ENCODE data around the gene NEU2.

The NEU2 gene

GRCh38 chr2:233036162-233036838 is 3.8 kb downstream of the NEU2 start:
- Histone ChIP-seq H3K4me1 (ENCODE audit: insufficient read depth, low read length) (no peaks in the 10 kb centered on the region), H3K9ac (ENCODE audit: low read depth, low read length) (no peak overlapping the region), H3K36me3 (ENCODE audit: insufficient read depth, low read length) (no peaks in the 10 kb centered on the region), H3K9me3 (ENCODE audit: control insufficient read depth, insufficient read depth, low read length) (no peaks in the 10 kb centered on the region)

- Histone ChIP-seq H3K9ac (ENCODE audit: low read depth, low read length) (no peak overlapping the region), H3K9me3 (ENCODE audit: control insufficient read depth, insufficient read depth, low read length) (no peaks in the 10 kb centered on the region), H3K36me3 (ENCODE audit: insufficient read depth, low read length) (no peaks in the 10 kb centered on the region), H3K4me1 (ENCODE audit: insufficient read depth, low read length) (no peaks in the 10 kb centered on the region)
Measured at GRCh38 chr2:233037078-233037477, 4.6 kb downstream of the NEU2 start.

GRCh38 chr2:233039212-233039845 is 6.9 kb downstream of the NEU2 start:
- Histone ChIP-seq H3K4me1 (ENCODE audit: insufficient read depth, low read length) (no peaks in the 10 kb centered on the region), H3K9ac (ENCODE audit: low read depth, low read length) (no peak overlapping the region), H3K9me3 (ENCODE audit: control insufficient read depth, insufficient read depth, low read length) (no peaks in the 10 kb centered on the region), H3K36me3 (ENCODE audit: insufficient read depth, low read length) (no peaks in the 10 kb centered on the region)

- H3K36me3 ChIP-seq (ENCODE audit: insufficient read depth, low read length): no peaks in the 10 kb centered on the region
- H3K9ac ChIP-seq (ENCODE audit: low read depth, low read length): no peak overlapping the region
- H3K4me1 ChIP-seq (ENCODE audit: insufficient read depth, low read length): no peaks in the 10 kb centered on the region
- no peaks in the 10 kb centered on the region for H3K9me3 ChIP-seq (ENCODE audit: control insufficient read depth, insufficient read depth, low read length)
Measured at GRCh38 chr2:233039846-233040530, 7.5 kb downstream of the NEU2 start.

GRCh38 chr2:233040571-233040970 is 8.1 kb downstream of the NEU2 start:
- H3K4me1 ChIP-seq (ENCODE audit: insufficient read depth, low read length): no peaks in the 10 kb centered on the region
- H3K36me3 ChIP-seq (ENCODE audit: insufficient read depth, low read length): no peaks in the 10 kb centered on the region
- H3K9me3 ChIP-seq (ENCODE audit: control insufficient read depth, insufficient read depth, low read length): no peaks in the 10 kb centered on the region
- no peak overlapping the region for H3K9ac ChIP-seq (ENCODE audit: low read depth, low read length)

GRCh38 chr2:233041722-233042323 is 9.4 kb downstream of the NEU2 start:
- no peaks in the 10 kb centered on the region for H3K9me3 ChIP-seq (ENCODE audit: control insufficient read depth, insufficient read depth, low read length)
- no peaks in the 10 kb centered on the region for H3K36me3 ChIP-seq (ENCODE audit: insufficient read depth, low read length)
- no peak overlapping the region for H3K9ac ChIP-seq (ENCODE audit: low read depth, low read length)
- no peaks in the 10 kb centered on the region for H3K4me1 ChIP-seq (ENCODE audit: insufficient read depth, low read length)

GRCh38 chr2:233042549-233042948 is 10.1 kb downstream of the NEU2 start:
- H3K9ac ChIP-seq (ENCODE audit: low read depth, low read length): no peak overlapping the region
- H3K9me3 ChIP-seq (ENCODE audit: control insufficient read depth, insufficient read depth, low read length): no peaks in the 10 kb centered on the region
- H3K36me3 ChIP-seq (ENCODE audit: insufficient read depth, low read length): no peaks in the 10 kb centered on the region
- H3K4me1 ChIP-seq (ENCODE audit: insufficient read depth, low read length): no peaks in the 10 kb centered on the region

GRCh38 chr2:233044974-233045605 is 12.6 kb downstream of the NEU2 start:
- Histone ChIP-seq H3K9ac (ENCODE audit: low read depth, low read length) (no peak overlapping the region), H3K36me3 (ENCODE audit: insufficient read depth, low read length) (no peaks in the 10 kb centered on the region), H3K9me3 (ENCODE audit: control insufficient read depth, insufficient read depth, low read length) (no peaks in the 10 kb centered on the region), H3K4me1 (ENCODE audit: insufficient read depth, low read length) (peaks cover 4% of the 10 kb centered on the region)

GRCh38 chr2:233047206-233047605 is 14.7 kb downstream of the NEU2 start:
- no peaks in the 10 kb centered on the region for H3K9me3 ChIP-seq (ENCODE audit: control insufficient read depth, insufficient read depth, low read length)
- no peak overlapping the region for H3K9ac ChIP-seq (ENCODE audit: low read depth, low read length)
- H3K4me1 ChIP-seq (ENCODE audit: insufficient read depth, low read length): peaks cover 13% of the 10 kb centered on the region
- no peaks in the 10 kb centered on the region for H3K36me3 ChIP-seq (ENCODE audit: insufficient read depth, low read length)

- Histone ChIP-seq H3K9me3 (ENCODE audit: control insufficient read depth, insufficient read depth, low read length) (no peaks in the 10 kb centered on the region), H3K36me3 (ENCODE audit: insufficient read depth, low read length) (no peaks in the 10 kb centered on the region), H3K4me1 (ENCODE audit: insufficient read depth, low read length) (peaks cover 13% of the 10 kb centered on the region), H3K9ac (ENCODE audit: low read depth, low read length) (no peak overlapping the region)
Measured at GRCh38 chr2:233047667-233048066, 15.2 kb downstream of the NEU2 start.

GRCh38 chr2:233048569-233049193 is 16.2 kb downstream of the NEU2 start:
- H3K36me3 ChIP-seq (ENCODE audit: insufficient read depth, low read length): no peaks in the 10 kb centered on the region
- H3K9ac ChIP-seq (ENCODE audit: low read depth, low read length): no peak overlapping the region
- H3K9me3 ChIP-seq (ENCODE audit: control insufficient read depth, insufficient read depth, low read length): no peaks in the 10 kb centered on the region
- H3K4me1 ChIP-seq (ENCODE audit: insufficient read depth, low read length): peaks cover 13% of the 10 kb centered on the region

GRCh38 chr2:233049194-233049761 is 16.8 kb downstream of the NEU2 start:
- Histone ChIP-seq H3K9me3 (ENCODE audit: control insufficient read depth, insufficient read depth, low read length) (no peaks in the 10 kb centered on the region), H3K36me3 (ENCODE audit: insufficient read depth, low read length) (no peaks in the 10 kb centered on the region), H3K4me1 (ENCODE audit: insufficient read depth, low read length) (peaks cover 16% of the 10 kb centered on the region), H3K9ac (ENCODE audit: low read depth, low read length) (no peak overlapping the region)

- peaks cover 18% of the 10 kb centered on the region for H3K4me1 ChIP-seq (ENCODE audit: insufficient read depth, low read length)
- H3K9ac ChIP-seq (ENCODE audit: low read depth, low read length): peak overlapping the region; percentile 36; the same call in 1 of the 2 replicates
- H3K9me3 ChIP-seq (ENCODE audit: control insufficient read depth, insufficient read depth, low read length): no peaks in the 10 kb centered on the region
- H3K36me3 ChIP-seq (ENCODE audit: insufficient read depth, low read length): no peaks in the 10 kb centered on the region
Measured at GRCh38 chr2:233051241-233052149, 19.0 kb downstream of the NEU2 start.
